B cell (primary cell): ENCODE results near the gene FGF16. TPM values are rescaled to one million over a fixed set of nuclear protein-coding genes. Genes with fewer than 3 reads are reported as not detected.

ENCODE experiments used
- ATAC-seq: fragments of 200-7000 bp; cut with Tn5 transposase; one replicate; pipeline ENCODE4 v1.10.0; 2021; ENCODE audit warnings: low read depth, mild to moderate bottlenecking, moderate number of reproducible peaks, moderate library complexity
- CTCF ChIA-PET: fragments of 350-600 bp; sonication (Branson Sonifier 250); formaldehyde crosslinking; loops from one replicate; lab custom pipeline; 2021; ENCODE audit warnings: antibody characterized with exemption, inconsistent platforms; lab: Charles Lee
- POLR2A ChIA-PET: fragments of 350-600 bp; sonication (Branson Sonifier 250); formaldehyde crosslinking; loops from one replicate; lab custom pipeline; 2021; ENCODE audit warnings: antibody characterized with exemption; lab: Charles Lee
- DNase-seq: peaks from one replicate; pipeline ENCODE4 v3.0.0; 2013
- H2AFZ ChIP-seq: 2 replicates; pipeline ENCODE4 v1.6.1; 2012; ENCODE audit warnings: mild to moderate bottlenecking, low read depth, low read length; ENCODE audit not compliant: insufficient read depth, poor library complexity, severe bottlenecking
- H3K27ac ChIP-seq, 2 donors: 1 replicate in 1 of 2; 2 replicates in 1 of 2; pipeline ENCODE4 v1.5.1; 2012 to 2013; ENCODE audit warnings: low read length in 2 of 2, mild to moderate bottlenecking in 2 of 2, moderate library complexity in 1 of 2
- H3K27me3 ChIP-seq, 4 experiments: fragments of 200-600 bp in 1 of 4; sonication (generic) in 1 of 4; replicated peaks in 1 of 4; 1 replicate in 2 of 4; 2 replicates in 2 of 4; pipeline versions ENCODE4 v1.6.1 to v1.7.0; 2013 to 2016; ENCODE audit warnings: low read length in 3 of 4, mild to moderate bottlenecking in 2 of 4, mixed read lengths in 1 of 4, moderate library complexity in 1 of 4; ENCODE audit not compliant: insufficient read depth in 4 of 4, control insufficient read depth in 3 of 4; ENCODE audit errors: control extremely low read depth in 1 of 4
- H3K36me3 ChIP-seq, 2 experiments: replicated peaks in 1 of 2; 1 replicate in 1 of 2; 2 replicates in 1 of 2; pipeline versions ENCODE4 v1.6.1 to v1.7.1; 2013; ENCODE audit warnings: low read length in 1 of 2; ENCODE audit not compliant: insufficient read depth in 2 of 2, control insufficient read depth in 1 of 2; ENCODE audit errors: control extremely low read depth in 1 of 2, extremely low read depth in 1 of 2
- H3K4me1 ChIP-seq, 2 donors: fragments of 200-600 bp in 1 of 2; sonication (generic) in 1 of 2; 1 replicate in 1 of 2; 2 replicates in 1 of 2; pipeline versions ENCODE4 v1.5.1 to v1.6.1; 2013 to 2017; ENCODE audit warnings: low read length in 2 of 2; ENCODE audit not compliant: control insufficient read depth in 2 of 2, insufficient read depth in 2 of 2
- H3K4me2 ChIP-seq: replicated peaks from 2 replicates; pipeline ENCODE3; 2012; ENCODE audit warnings: mild to moderate bottlenecking, low read depth, low read length; ENCODE audit not compliant: poor library complexity, severe bottlenecking
- H3K4me3 ChIP-seq, 5 experiments: fragments of 200-600 bp in 1 of 5; sonication (generic) in 1 of 5; 1 replicate in 3 of 5; 2 replicates in 2 of 5; pipeline versions ENCODE4 v1.5.1 to v1.7.0; 2011 to 2016; ENCODE audit warnings: low read length in 4 of 5, mild to moderate bottlenecking in 4 of 5, low read depth in 2 of 5, control low read depth in 1 of 5, moderate library complexity in 1 of 5; ENCODE audit not compliant: insufficient read depth in 1 of 5; ENCODE audit errors: control extremely low read depth in 1 of 5, extremely low read depth in 1 of 5
- H3K79me2 ChIP-seq: fragments of 200-600 bp; sonication (generic); one replicate; pipeline ENCODE4 v1.6.0; 2016; ENCODE audit warnings: low read length; ENCODE audit not compliant: control insufficient read depth, insufficient read depth
- H3K9ac ChIP-seq: fragments of 200-600 bp; sonication (generic); 2 replicates; pipeline ENCODE4 v1.6.1; 2017; ENCODE audit warnings: mild to moderate bottlenecking, low read length, moderate library complexity
- H3K9me3 ChIP-seq, 3 donors: one replicate each; pipeline versions ENCODE4 v1.6.1 to v1.7.1; 2013; ENCODE audit warnings: low read length in 2 of 3; ENCODE audit not compliant: control insufficient read depth in 2 of 3, insufficient read depth in 1 of 3; ENCODE audit errors: control extremely low read depth in 1 of 3
- H4K20me1 ChIP-seq: 2 replicates; pipeline ENCODE4 v1.6.0; 2012; ENCODE audit warnings: mild to moderate bottlenecking, low read length; ENCODE audit not compliant: insufficient read depth, control insufficient read depth, poor library complexity, severe bottlenecking
- H3K27ac Mint-ChIP-seq: one replicate; pipeline ENCODE4 v1.8.0; 2021; ENCODE audit warnings: mixed read lengths
- H3K27me3 Mint-ChIP-seq: one replicate; pipeline ENCODE4 v1.8.0; 2021; ENCODE audit warnings: mixed read lengths
- H3K4me1 Mint-ChIP-seq: one replicate; pipeline ENCODE4 v1.8.0; 2021; ENCODE audit warnings: mixed read lengths
- H3K4me3 Mint-ChIP-seq: one replicate; pipeline ENCODE4 v1.8.0; 2021; ENCODE audit warnings: mixed read lengths
- H3K9me3 Mint-ChIP-seq: one replicate; pipeline ENCODE4 v1.8.0; 2022; ENCODE audit warnings: mixed read lengths; ENCODE audit not compliant: insufficient read depth
- CTCF ChIP-seq: fragments of 200-600 bp; IDR thresholded peaks from one replicate; pipeline ENCODE4 v1.8.0; 2022; ENCODE audit warnings: antibody characterized with exemption, mild to moderate bottlenecking
- EZH2 ChIP-seq: IDR thresholded peaks from 2 replicates; pipeline ENCODE4 v1.6.1; 2012; ENCODE audit warnings: borderline replicate concordance, low read depth, mild to moderate bottlenecking, moderate library complexity, low read length; ENCODE audit not compliant: insufficient read depth, poor library complexity, severe bottlenecking
- WGBS: methylation state at CpG from one replicate; pipeline ENCODE4 v1.1.5; 2013; ENCODE audit warnings: missing lambda C conversion rate; ENCODE audit not compliant: insufficient coverage; 5-methylcytosine and 5-hydroxymethylcytosine counted together
- intact Hi-C: fragments of 100-400 bp; cut with micrococcal nuclease; formaldehyde crosslinking; loops from one replicate; pipeline ENCODE4 v1.10.0; 2022
- polyA plus RNA-seq: library from polyadenylated mRNA; depleted of rRNA; stranded (reverse); fragments of >200 nt; gene quantifications from 2 replicates; pipeline ENCODE4 v1.2.3, GENCODE V29; 2012
- total RNA-seq, 2 donors: library from RNA; stranded (reverse); fragments of 120-200 nt in 1 of 2; gene quantifications; 1 replicate in 1 of 2; 2 replicates in 1 of 2; pipeline versions ENCODE4 v1.2.3 to v1.2.4, GENCODE V29; 2013 to 2022

Gene FGF16
- total and polyA plus RNA-seq, 2 donors (not counting 1 experiment from before 2014, with no cell fraction given), result not detected

- Mint-ChIP-seq H3K4me3 (no peak overlapping the region), H3K27me3 (peaks cover 5% of the 10 kb centered on the region), H3K9me3 (peaks cover 2% of the 10 kb centered on the region), H3K27ac (no peak overlapping the region), H3K4me1 (no peaks in the 10 kb centered on the region)
- Histone ChIP-seq H3K4me2 (no peak overlapping the region), H3K79me2 (no peaks in the 10 kb centered on the region), H2AFZ (no peak overlapping the region), H3K27me3 (no peaks in the 10 kb centered on the region), H4K20me1 (no peaks in the 10 kb centered on the region), H3K4me3 (no peak overlapping the region), H3K4me1 (no peaks in the 10 kb centered on the region), H3K36me3 (no peaks in the 10 kb centered on the region), H3K9me3 (no peaks in the 10 kb centered on the region), H3K9ac (no peak overlapping the region), H3K27ac (no peak overlapping the region)
- ATAC-seq, result no peak
- intact Hi-C loops, result no loop called here
- no CpG with 5 or more reads among the region's 1 CpG for WGBS
- POLR2A ChIA-PET, result no interaction called here
- CTCF ChIA-PET, result no interaction called here
- TF ChIP-seq CTCF, result no peak
- TF ChIP-seq EZH2, result no peak
- no peak for DNase-seq
Observed at GRCh38 chrX:77415882-77416281, 31.3 kb upstream of the FGF16 start.

DNA sequence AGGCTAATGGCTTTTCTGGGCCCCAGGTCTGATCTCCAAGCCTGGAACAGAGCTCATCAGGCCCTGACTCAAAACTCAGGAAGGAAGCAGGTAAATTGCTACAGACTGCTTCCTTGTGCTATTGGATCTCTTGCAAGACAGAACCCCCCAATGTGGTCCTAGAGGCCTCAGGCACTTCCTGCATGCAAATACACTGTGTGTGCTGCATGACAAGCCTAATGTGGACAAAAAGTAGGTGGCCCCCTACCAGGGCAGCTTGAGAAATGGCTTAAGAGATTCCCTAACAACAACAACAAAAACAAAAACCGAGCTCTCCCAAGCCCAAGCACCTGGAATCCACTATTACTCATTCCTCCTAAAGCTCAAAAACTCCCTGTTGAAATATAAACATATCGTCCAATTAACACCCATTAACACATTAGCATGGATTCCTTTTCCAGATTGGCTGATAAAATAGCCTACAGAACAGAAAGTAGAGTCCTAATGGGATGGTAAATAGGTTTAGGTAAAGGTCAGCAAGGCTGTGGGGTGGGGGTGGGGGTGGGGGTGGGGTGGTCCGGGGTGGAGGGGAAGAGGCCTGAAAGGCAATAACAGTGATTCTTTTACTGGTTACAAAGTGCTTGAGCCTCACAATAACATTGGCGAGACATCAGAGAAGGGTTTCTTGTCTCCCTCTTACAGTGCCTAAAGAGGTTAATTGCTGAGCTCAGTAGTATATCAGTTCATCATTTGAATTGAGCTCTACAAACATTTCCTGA is 24.1 kb upstream of the FGF16 start:
- Histone ChIP-seq H3K36me3 (no peaks in the 10 kb centered on the region), H2AFZ (no peak overlapping the region), H4K20me1 (no peaks in the 10 kb centered on the region), H3K27ac (no peak overlapping the region), H3K4me1 (no peaks in the 10 kb centered on the region), H3K4me2 (no peak overlapping the region), H3K27me3 (no peaks in the 10 kb centered on the region), H3K9me3 (no peaks in the 10 kb centered on the region), H3K9ac (no peak overlapping the region), H3K4me3 (no peak overlapping the region), H3K79me2 (no peaks in the 10 kb centered on the region)
- no CpG with 5 or more reads among the region's 4 CpGs for WGBS
- peaks cover 2% of the 10 kb centered on the region for H3K9me3 Mint-ChIP-seq
- no peak for ATAC-seq
- ChIA-PET CTCF (no interaction called here), POLR2A (no interaction called here)
- H3K27me3 Mint-ChIP-seq, result no peaks in the 10 kb centered on the region
- no peak overlapping the region for H3K4me3 Mint-ChIP-seq
- DNase-seq, result no peak
- H3K27ac Mint-ChIP-seq, result no peak overlapping the region
- intact Hi-C loops, result no loop called here
- H3K4me1 Mint-ChIP-seq, result peaks cover 3% of the 10 kb centered on the region
- no peak for TF ChIP-seq CTCF
- no peak for TF ChIP-seq EZH2
